Activated naive CD4-positive, alpha-beta T cell treated with anti-CD3 and anti-CD28 coated beads, Interleukin-2, amount 50 U/mL, for 16 hours (primary cell): ENCODE measurements around the gene TMC1.

ENCODE experiments used
- DNase-seq: peaks from one replicate; pipeline ENCODE4 v3.0.0-alpha.2; 2020

Gene TMC1

DNA sequence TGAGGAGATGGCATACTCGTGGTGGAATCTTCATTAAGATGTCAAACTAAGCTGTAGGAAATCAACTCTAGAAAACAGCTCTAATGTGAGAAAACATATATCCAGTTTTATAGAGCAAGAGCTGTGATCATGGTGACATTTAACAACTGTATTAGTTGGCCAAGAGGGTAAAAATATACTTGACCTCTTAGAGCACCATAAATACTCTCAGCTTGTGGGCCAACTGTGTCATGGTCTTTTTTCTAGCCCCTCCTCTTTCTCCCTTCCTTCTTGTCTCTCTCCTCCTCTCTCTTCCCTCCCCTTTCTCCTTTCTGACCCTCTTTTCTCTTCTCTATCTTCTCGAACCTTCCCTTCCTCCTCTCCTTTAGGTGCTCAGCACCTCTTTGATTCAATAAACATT lies 54.7 kb downstream of the TMC1 start:
- no peak for DNase-seq

GRCh38 chr9:72577212-72577753 lies 55.9 kb downstream of the TMC1 start:
- DNase-seq, result no peak

GRCh38 chr9:72579190-72579589 lies 57.8 kb downstream of the TMC1 start:
- no peak for DNase-seq

- DNase-seq, result no peak
Observed at GRCh38 chr9:72579880-72580550, 58.6 kb downstream of the TMC1 start.

DNA sequence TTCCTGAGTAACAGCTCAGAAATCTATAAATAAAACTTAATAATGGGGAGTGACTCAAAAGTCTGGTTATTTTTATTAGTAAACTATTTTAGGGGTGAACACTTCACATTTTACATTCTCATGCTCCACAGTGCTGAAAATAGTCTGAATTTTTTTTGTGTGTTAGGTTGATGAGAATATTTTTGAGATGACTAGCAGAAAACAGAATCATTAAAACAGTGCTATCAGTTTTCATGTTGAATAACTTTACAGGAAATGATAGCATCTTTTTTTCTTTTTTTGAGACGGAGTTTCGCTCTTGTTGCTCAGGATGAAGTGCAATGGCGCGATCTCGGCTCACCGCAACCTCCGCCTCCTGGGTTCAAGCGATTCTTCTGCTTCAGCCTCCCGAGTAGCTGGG lies 60.3 kb downstream of the TMC1 start:
- DNase-seq, result no peak

GRCh38 chr9:72583370-72583769 lies 62.0 kb downstream of the TMC1 start:
- no peak for DNase-seq

DNA sequence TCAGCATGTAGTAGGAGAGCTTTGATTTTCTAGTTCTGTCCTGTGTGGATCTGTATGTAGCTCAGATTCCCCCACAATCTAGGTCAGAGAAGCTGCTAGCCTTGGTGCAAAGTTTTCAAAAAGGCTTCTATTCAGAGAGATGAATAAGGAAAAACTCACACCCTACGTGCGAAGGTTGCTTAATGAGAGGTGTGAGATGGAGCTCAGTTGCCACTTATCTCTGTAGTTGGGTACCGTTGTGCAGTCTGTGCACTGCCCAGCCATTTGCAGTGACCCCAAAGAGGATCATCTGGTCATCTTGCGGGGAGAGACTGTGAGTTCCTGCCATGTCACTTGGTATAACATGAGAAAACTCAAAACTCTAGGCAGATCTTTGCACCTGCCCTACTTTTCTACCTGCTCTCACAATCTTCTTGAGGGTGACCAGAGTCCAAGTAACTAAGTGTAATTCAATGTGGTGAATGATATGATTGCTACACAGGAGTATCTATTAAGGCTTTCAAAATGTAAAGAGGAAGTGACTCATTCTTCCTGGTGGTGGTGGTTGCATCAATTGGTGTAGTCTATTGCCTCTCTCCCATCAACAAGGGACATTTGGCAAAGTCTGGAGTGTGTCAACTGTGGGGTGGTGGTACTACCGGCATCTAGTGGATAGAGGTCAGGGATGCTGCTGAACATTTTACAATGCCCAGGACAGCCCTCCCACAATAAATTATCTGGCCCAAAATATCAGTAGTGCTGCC lies 65.2 kb downstream of the TMC1 start:
- no peak for DNase-seq

GRCh38 chr9:72588336-72588735 lies 66.9 kb downstream of the TMC1 start:
- no peak for DNase-seq

- DNase-seq, result no peak
Observed at GRCh38 chr9:72589667-72590521, 68.5 kb downstream of the TMC1 start.

- no peak for DNase-seq
Observed at GRCh38 chr9:72590824-72591223, 69.4 kb downstream of the TMC1 start.

DNA sequence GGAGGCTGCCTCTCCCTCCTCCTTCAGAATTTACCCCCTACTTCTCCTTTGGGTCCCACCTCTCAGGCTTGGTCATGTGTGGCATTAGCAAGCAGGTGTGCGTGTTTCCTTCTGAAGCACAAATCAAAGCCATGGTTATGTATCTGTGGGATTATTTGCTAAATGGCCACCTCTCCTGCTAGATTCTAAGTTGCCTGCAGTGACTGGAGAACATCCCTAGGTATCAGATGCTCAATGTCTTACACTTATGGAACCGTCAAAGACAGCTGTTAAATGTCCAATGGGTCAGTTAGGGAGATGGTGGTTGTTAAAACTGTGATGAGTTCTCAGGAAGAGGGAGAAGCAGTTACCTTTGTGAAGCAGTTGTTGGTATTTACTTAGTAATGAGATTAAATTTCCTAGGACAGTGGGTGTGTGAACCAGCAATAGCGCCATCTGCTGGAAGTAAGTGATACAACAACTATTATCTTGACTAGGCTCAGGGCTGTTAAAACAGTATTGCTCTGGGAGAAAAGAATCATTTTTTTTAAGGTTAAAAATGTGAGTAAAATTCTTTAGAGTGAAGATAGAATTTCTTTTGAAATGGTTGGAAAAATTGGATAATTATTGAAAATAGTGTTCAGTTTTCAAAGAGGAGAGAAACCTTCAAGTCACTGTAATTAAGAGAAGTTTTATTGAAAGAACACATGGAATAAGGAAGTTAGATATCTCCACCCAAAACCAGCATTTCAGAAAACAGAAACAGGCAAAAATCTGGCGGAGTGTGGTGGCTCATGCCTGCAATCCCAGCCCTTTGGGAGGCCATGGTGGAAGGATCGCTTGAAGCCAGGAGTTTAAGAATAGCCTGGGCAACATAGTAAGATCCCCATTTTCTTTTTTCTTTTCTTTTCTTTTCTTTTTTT lies 71.3 kb downstream of the TMC1 start:
- no peak for DNase-seq

DNA sequence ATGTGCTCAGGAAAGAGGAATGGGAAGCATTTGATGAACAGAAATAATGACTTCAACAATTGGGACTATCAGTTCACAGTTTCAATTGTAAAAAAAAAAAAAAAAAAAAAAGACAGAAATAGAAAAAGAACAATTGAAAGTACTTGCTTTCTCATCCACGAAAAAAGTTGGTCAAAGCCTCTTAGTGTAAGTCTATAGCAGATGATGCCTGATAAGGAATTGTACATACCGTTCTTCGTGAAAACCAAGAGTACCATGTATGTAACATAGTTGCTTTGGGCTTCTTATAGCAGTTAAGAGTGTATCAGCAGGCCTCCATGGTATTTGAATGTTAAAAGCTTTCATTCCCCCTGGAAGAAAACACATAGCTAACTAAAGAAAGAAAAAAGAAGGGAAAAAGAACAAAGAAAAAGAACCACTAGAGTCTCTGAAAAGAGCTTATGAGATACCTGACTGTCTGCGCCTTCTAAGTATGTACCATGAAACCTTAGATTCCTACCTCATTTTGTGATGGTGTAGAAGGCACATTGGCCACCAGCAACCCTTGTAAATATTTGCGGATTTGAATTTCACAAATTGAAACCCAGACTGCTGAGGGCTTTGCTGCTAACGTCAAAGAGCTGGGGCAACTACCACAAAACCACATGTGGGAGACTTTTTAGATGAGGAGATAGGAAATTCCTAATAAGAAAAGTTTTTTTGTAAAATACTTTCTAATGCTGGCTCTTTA lies 75.2 kb downstream of the TMC1 start:
- DNase-seq, result no peak

- no peak for DNase-seq
Observed at GRCh38 chr9:72597181-72597517, 75.7 kb downstream of the TMC1 start.

DNA sequence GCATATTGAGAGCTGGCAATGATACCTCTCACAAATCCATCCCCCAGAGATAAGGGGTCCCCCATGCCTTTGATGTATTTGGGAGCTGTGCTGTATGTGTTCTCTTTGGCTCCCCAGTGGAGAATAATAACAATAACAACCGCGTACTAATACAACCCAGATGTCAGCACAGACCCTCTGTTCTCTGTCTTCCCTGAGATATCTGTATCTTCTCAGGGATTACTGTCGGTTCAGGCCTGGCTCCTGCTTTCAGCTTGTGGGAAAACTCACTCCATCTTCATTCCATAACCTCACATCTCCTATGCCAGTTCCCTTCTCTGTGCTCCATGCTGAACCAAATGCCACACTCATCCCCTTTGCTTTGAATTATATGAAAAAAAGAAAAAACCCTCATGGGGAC lies 76.2 kb downstream of the TMC1 start:
- DNase-seq, result no peak

- no peak for DNase-seq
Observed at GRCh38 chr9:72598639-72599038, 77.2 kb downstream of the TMC1 start.

DNA sequence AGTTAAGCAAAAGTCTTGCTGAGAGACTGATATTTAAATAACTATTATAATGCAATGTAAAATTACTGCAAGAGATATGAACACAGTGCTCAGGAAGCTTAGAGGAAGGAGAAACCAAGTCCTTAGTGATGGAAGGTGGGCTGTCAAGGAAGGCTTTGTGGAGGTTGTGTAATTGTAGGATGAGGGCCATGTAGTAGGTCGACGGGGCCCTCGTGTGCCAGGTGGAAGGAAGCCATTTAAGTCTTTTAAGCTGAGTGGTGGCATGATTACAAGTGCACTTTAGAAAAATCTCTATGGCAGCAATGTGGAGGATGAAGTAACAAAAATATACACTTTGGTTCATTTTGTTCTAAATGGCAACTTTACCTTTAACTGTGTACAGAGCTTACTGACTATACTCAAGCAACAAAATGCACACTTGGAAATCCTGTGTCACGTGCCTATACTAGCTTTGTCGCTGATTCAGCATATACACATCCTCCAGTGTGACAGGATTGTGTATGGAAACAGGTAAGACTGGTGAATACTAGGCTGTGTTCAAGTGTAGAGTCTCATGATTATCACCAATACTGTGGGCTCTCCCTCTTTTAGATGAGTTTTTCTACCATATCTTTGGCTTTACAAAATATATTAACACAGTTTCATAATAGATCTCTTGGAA lies 78.6 kb downstream of the TMC1 start:
- no peak for DNase-seq

- DNase-seq, result no peak
Observed at GRCh38 chr9:72600671-72601070, 79.3 kb downstream of the TMC1 start.

- no peak for DNase-seq
Observed at GRCh38 chr9:72601615-72602014, 80.2 kb downstream of the TMC1 start.

DNA sequence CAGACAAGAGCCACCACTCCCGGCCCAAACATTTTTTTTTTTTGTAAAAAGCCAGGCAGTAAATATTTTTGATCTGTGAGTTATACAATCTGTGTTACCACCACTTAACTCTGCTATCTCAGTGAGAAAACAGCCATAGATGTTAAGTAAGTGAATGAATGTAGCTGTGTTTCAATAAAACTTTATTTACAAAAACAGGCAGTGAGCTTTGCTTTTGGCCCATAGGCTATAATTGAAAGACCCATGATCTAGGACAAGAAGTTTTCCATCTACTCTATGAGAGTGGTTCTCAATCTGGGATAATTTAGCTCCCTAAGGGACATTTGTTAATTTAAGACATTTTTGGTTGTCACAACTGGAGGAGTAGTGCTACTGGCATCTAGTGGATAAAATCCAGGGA lies 91.0 kb downstream of the TMC1 start:
- no peak for DNase-seq

- DNase-seq, result no peak
Observed at GRCh38 chr9:72614067-72614466, 92.7 kb downstream of the TMC1 start.

DNA sequence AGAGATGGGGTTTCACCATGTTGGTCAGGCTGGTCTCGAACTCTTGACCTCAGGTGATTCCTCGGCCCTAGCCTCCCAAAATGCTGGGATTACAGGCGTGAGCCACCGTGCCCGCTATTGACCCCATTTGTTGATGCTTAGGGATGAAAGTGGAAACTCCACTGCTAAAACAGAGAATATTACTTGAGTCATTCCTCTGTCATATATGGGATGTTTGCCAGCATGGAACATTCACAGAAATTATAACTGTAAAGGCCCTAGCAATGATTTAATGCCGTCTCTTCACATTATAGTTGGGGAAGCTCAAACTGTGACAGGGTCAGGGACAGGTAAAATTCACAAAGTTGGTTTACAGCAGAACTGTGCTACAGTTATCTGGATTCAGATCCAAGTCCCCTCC lies 94.5 kb downstream of the TMC1 start:
- DNase-seq, result no peak
